A673 (cell line): ENCODE results near the gene ZNF324B. TPM values are rescaled to one million over a fixed set of nuclear protein-coding genes. Genes with fewer than 3 reads are reported as not detected.

ENCODE experiments used
- BruUV-seq: library from RNA; stranded (reverse); fragments of 400-500 nt; replicated peaks from 2 replicates; lab custom pipeline; 2021; lab: Mats Ljungman, UMichigan
- CTCF ChIA-PET: fragments of 300-600 bp; sonication (Branson Sonifier 250); formaldehyde crosslinking; loops from one replicate; lab custom pipeline; 2022; ENCODE audit warnings: antibody characterized with exemption; lab: Charles Lee
- POLR2A ChIA-PET: fragments of 300-600 bp; sonication (Branson Sonifier 250); formaldehyde crosslinking; loops from one replicate; lab custom pipeline; 2022; ENCODE audit warnings: antibody characterized with exemption; ENCODE audit not compliant: low non-redundant PET; lab: Charles Lee
- DNase-seq: peaks from one replicate; pipeline ENCODE4 v3.0.0-alpha.2; 2015; ENCODE audit warnings: low spot score
- H3K27ac ChIP-seq: fragments of 200-600 bp; sonication (generic); 2 replicates; pipeline ENCODE4 v1.5.1; 2016; ENCODE audit warnings: mixed run types, low read depth, mild to moderate bottlenecking, mixed read lengths, antibody characterized with exemption, low read length; ENCODE audit not compliant: poor library complexity, severe bottlenecking
- H3K27me3 ChIP-seq: fragments of 200-600 bp; sonication (generic); replicated peaks from 2 replicates; pipeline ENCODE4 v1.6.1; 2017; ENCODE audit warnings: mixed run types, low read depth, mild to moderate bottlenecking, mixed read lengths, antibody characterized with exemption, low read length; ENCODE audit not compliant: insufficient read depth, poor library complexity
- H3K36me3 ChIP-seq: fragments of 200-600 bp; sonication (generic); 2 replicates; pipeline ENCODE4 v1.6.1; 2016; ENCODE audit warnings: mixed run types, mild to moderate bottlenecking, mixed read lengths, antibody characterized with exemption, low read length; ENCODE audit not compliant: insufficient read depth, poor library complexity, severe bottlenecking
- H3K4me1 ChIP-seq: fragments of 200-600 bp; sonication (generic); 2 replicates; pipeline ENCODE4 v1.6.1; 2017; ENCODE audit warnings: mixed run types, mild to moderate bottlenecking, mixed read lengths, antibody characterized with exemption, low read length; ENCODE audit not compliant: insufficient read depth, poor library complexity, severe bottlenecking
- H3K4me3 ChIP-seq: fragments of 200-600 bp; sonication (generic); 2 replicates; pipeline ENCODE4 v1.5.1; 2016; ENCODE audit warnings: low read depth, mixed run types, mild to moderate bottlenecking, mixed read lengths, low read length; ENCODE audit not compliant: poor library complexity, severe bottlenecking
- H3K9me3 ChIP-seq: fragments of 200-600 bp; sonication (generic); 2 replicates; pipeline ENCODE4 v1.6.1; 2016; ENCODE audit warnings: mixed run types, low read depth, mild to moderate bottlenecking, mixed read lengths, antibody characterized with exemption, low read length; ENCODE audit not compliant: poor library complexity, severe bottlenecking
- CTCF ChIP-seq: fragments of 300-800, 200-600 bp; sonication (generic); conservative IDR thresholded peaks from 2 replicates; pipeline ENCODE4 v1.5.1; 2017; ENCODE audit warnings: low read depth, mild to moderate bottlenecking, antibody characterized with exemption, low read length, moderate library complexity, mixed read lengths
- EZH2 ChIP-seq: fragments of 200-600 bp; sonication (generic); IDR thresholded peaks from 2 replicates; pipeline ENCODE4 v1.6.1; 2017; ENCODE audit warnings: borderline replicate concordance, low read depth, mild to moderate bottlenecking, mixed read lengths, antibody characterized with exemption, low read length; ENCODE audit not compliant: poor library complexity, severe bottlenecking
- intact Hi-C: fragments of 100-400 bp; cut with micrococcal nuclease; formaldehyde crosslinking; loops from one replicate; pipeline ENCODE4 v1.10.0; 2022; ENCODE audit not compliant: unreplicated experiment
- total RNA-seq: library from RNA; stranded (reverse); gene quantifications from 2 replicates; pipeline ENCODE4 v1.2.3, GENCODE V29; 2021

Gene ZNF324B
- total RNA-seq, 1 experiment from 2014 or later: 6.8 TPM

- Histone ChIP-seq H3K27me3 (no peaks in the 10 kb centered on the region), H3K4me1 (peaks cover 4% of the 10 kb centered on the region), H3K27ac (peak overlapping the region; percentile 91), H3K36me3 (no peaks in the 10 kb centered on the region), H3K9me3 (peaks cover 5% of the 10 kb centered on the region), H3K4me3 (peak overlapping the region; percentile 94)
- DNase-seq: peak; percentile 59
- TF ChIP-seq EZH2 (no peak), CTCF (no peak)
- intact Hi-C loops: no loop called here
- ChIA-PET CTCF (no interaction called here), POLR2A (interaction anchor here (0.6 kb wide), 1 partner anchor 22 kb away, joined by 3 read pairs; the partner anchor contains the start of gene RPS5)
- BruUV-seq: TSS peak; percentile 40
Observed at GRCh38 chr19:58409010-58409790, 42.2 kb upstream of the ZNF324B start.

- intact Hi-C loops: no loop called here
- CTCF ChIA-PET: no interaction called here
- peaks cover 63% of the 10 kb centered on the region for H3K36me3 ChIP-seq
Observed at GRCh38 chr19:58416604-58417003, 34.8 kb upstream of the ZNF324B start.

GRCh38 chr19:58417071-58417470 is 34.4 kb upstream of the ZNF324B start:
- no TSS peak for BruUV-seq
- H3K9me3 ChIP-seq: peaks cover 50% of the 10 kb centered on the region
- POLR2A ChIA-PET: no interaction called here
- intact Hi-C loops: no loop called here
- H3K27ac ChIP-seq: no peak overlapping the region
- CTCF ChIA-PET: no interaction called here
- H3K27me3 ChIP-seq: no peaks in the 10 kb centered on the region
- H3K4me1 ChIP-seq: no peaks in the 10 kb centered on the region
- no peak for TF ChIP-seq CTCF
- no peak for TF ChIP-seq EZH2
- H3K4me3 ChIP-seq: no peak overlapping the region
- DNase-seq: no peak
- H3K36me3 ChIP-seq: peaks cover 65% of the 10 kb centered on the region

More at GRCh38 chr19:58416604-58417003, 34.8 kb upstream of the ZNF324B start:
- no peak for TF ChIP-seq CTCF
- no peak for TF ChIP-seq EZH2
- no peak overlapping the region for H3K4me3 ChIP-seq
- no peak for DNase-seq
- POLR2A ChIA-PET: no interaction called here
- H3K9me3 ChIP-seq: peaks cover 50% of the 10 kb centered on the region
- H3K27me3 ChIP-seq: no peaks in the 10 kb centered on the region
- H3K4me1 ChIP-seq: no peaks in the 10 kb centered on the region
- H3K27ac ChIP-seq: no peak overlapping the region
- BruUV-seq: no TSS peak
